ENCODE data around the gene VARS2.
"Not testable (repeated sequence)": the region's sequence is repeated elsewhere in the genome, so short reads cannot be mapped to it uniquely, and the experiment has no call there.

VARS2 gene

GRCh38 chr6:30902196-30902595, 11.8 kb upstream of the VARS2 start:
- H3K4me1 Mint-ChIP-seq (ENCODE audit: low read depth); H3K9me3 Mint-ChIP-seq (ENCODE audit: low read depth); H3K27ac Mint-ChIP-seq; H3K36me3 Mint-ChIP-seq; H3K27me3 Mint-ChIP-seq; H3K4me3 Mint-ChIP-seq: not testable (repeated sequence)

- Mint-ChIP-seq H3K9me3 (ENCODE audit: low read depth) (no peaks in the 10 kb centered on the region), H3K4me3 (no peak overlapping the region), H3K27me3 (no peaks in the 10 kb centered on the region), H3K27ac (no peak overlapping the region), H3K36me3 (peaks cover 4% of the 10 kb centered on the region), H3K4me1 (ENCODE audit: low read depth) (peaks cover 3% of the 10 kb centered on the region)
Measured at GRCh38 chr6:30902709-30903108, 11.3 kb upstream of the VARS2 start.

GRCh38 chr6:30903236-30903635, 10.8 kb upstream of the VARS2 start:
- Mint-ChIP-seq H3K27me3 (no peaks in the 10 kb centered on the region), H3K4me1 (ENCODE audit: low read depth) (peaks cover 9% of the 10 kb centered on the region), H3K36me3 (peaks cover 2% of the 10 kb centered on the region), H3K4me3 (no peak overlapping the region), H3K9me3 (ENCODE audit: low read depth) (no peaks in the 10 kb centered on the region), H3K27ac (no peak overlapping the region)

- not testable (repeated sequence) for H3K27ac Mint-ChIP-seq; H3K27me3 Mint-ChIP-seq; H3K36me3 Mint-ChIP-seq; H3K9me3 Mint-ChIP-seq (ENCODE audit: low read depth)
- peaks cover 23% of the 10 kb centered on the region for H3K4me1 Mint-ChIP-seq (ENCODE audit: low read depth)
- H3K4me3 Mint-ChIP-seq = peak overlapping the region; percentile 100
Measured at GRCh38 chr6:30907290-30907757, 6.7 kb upstream of the VARS2 start.

- Mint-ChIP-seq H3K27ac (peak within 1 kb of the TSS; percentile 92), H3K36me3 (peaks cover 6% of the 10 kb centered on the region), H3K4me3 (peak within 1 kb of the TSS; percentile 100), H3K27me3 (no peaks in the 10 kb centered on the region), H3K4me1 (ENCODE audit: low read depth) (peaks cover 26% of the 10 kb centered on the region), H3K9me3 (ENCODE audit: low read depth) (no peaks in the 10 kb centered on the region)
Measured at GRCh38 chr6:30907758-30908591, 6.1 kb upstream of the VARS2 start, which contains the start of gene GTF2H4. TSS of gene GTF2H4 (plus strand) at chr6:30908207.

GRCh38 chr6:30908700-30909099, 5.3 kb upstream of the VARS2 start:
- Mint-ChIP-seq H3K4me1 (ENCODE audit: low read depth) (peaks cover 33% of the 10 kb centered on the region), H3K4me3 (peak overlapping the region; percentile 100), H3K27ac (peak overlapping the region; percentile 92), H3K36me3 (peaks cover 6% of the 10 kb centered on the region), H3K27me3 (no peaks in the 10 kb centered on the region), H3K9me3 (ENCODE audit: low read depth) (no peaks in the 10 kb centered on the region)

GRCh38 chr6:30910473-30910872, 3.6 kb upstream of the VARS2 start:
- not testable (repeated sequence) for H3K4me3 Mint-ChIP-seq; H3K27ac Mint-ChIP-seq; H3K27me3 Mint-ChIP-seq; H3K36me3 Mint-ChIP-seq; H3K9me3 Mint-ChIP-seq (ENCODE audit: low read depth)
- peaks cover 44% of the 10 kb centered on the region for H3K4me1 Mint-ChIP-seq (ENCODE audit: low read depth)

- H3K36me3 Mint-ChIP-seq = peaks cover 16% of the 10 kb centered on the region
- no peaks in the 10 kb centered on the region for H3K9me3 Mint-ChIP-seq (ENCODE audit: low read depth)
- H3K27ac Mint-ChIP-seq = peak overlapping the region; percentile 22
- peaks cover 49% of the 10 kb centered on the region for H3K4me1 Mint-ChIP-seq (ENCODE audit: low read depth)
- H3K4me3 Mint-ChIP-seq = peak overlapping the region; percentile 95
- H3K27me3 Mint-ChIP-seq = no peaks in the 10 kb centered on the region
Measured at GRCh38 chr6:30912746-30913520, 1.1 kb upstream of the VARS2 start.

- peaks cover 16% of the 10 kb centered on the region for H3K36me3 Mint-ChIP-seq
- H3K9me3 Mint-ChIP-seq (ENCODE audit: low read depth) = no peaks in the 10 kb centered on the region
- H3K27me3 Mint-ChIP-seq = no peaks in the 10 kb centered on the region
- peaks cover 41% of the 10 kb centered on the region for H3K4me1 Mint-ChIP-seq (ENCODE audit: low read depth)
- H3K4me3 Mint-ChIP-seq = peak overlapping the region; percentile 95
- no peak overlapping the region for H3K27ac Mint-ChIP-seq
Measured at GRCh38 chr6:30913721-30914075, 340 bp upstream of the VARS2 start.

GRCh38 chr6:30914854-30915590, 984 bp downstream of the VARS2 start:
- Mint-ChIP-seq H3K9me3 (ENCODE audit: low read depth) (no peaks in the 10 kb centered on the region), H3K4me1 (ENCODE audit: low read depth) (peaks cover 36% of the 10 kb centered on the region), H3K4me3 (peak overlapping the region; percentile 95), H3K36me3 (peaks cover 18% of the 10 kb centered on the region), H3K27ac (peak overlapping the region; percentile 96), H3K27me3 (no peaks in the 10 kb centered on the region)

- peak overlapping the region; percentile 95 for H3K4me3 Mint-ChIP-seq
- peak overlapping the region; percentile 96 for H3K27ac Mint-ChIP-seq
- peaks cover 36% of the 10 kb centered on the region for H3K4me1 Mint-ChIP-seq (ENCODE audit: low read depth)
- no peaks in the 10 kb centered on the region for H3K9me3 Mint-ChIP-seq (ENCODE audit: low read depth)
- peaks cover 18% of the 10 kb centered on the region for H3K36me3 Mint-ChIP-seq
- no peaks in the 10 kb centered on the region for H3K27me3 Mint-ChIP-seq
Measured at GRCh38 chr6:30915591-30915946, 1.5 kb downstream of the VARS2 start.

- Mint-ChIP-seq H3K27me3 (no peaks in the 10 kb centered on the region), H3K36me3 (peaks cover 15% of the 10 kb centered on the region), H3K9me3 (ENCODE audit: low read depth) (no peaks in the 10 kb centered on the region), H3K4me1 (ENCODE audit: low read depth) (peaks cover 34% of the 10 kb centered on the region), H3K27ac (no peak overlapping the region), H3K4me3 (peak overlapping the region; percentile 51)
Measured at GRCh38 chr6:30917041-30917440, 3.0 kb downstream of the VARS2 start.

GRCh38 chr6:30917487-30917886, 3.4 kb downstream of the VARS2 start:
- peaks cover 15% of the 10 kb centered on the region for H3K36me3 Mint-ChIP-seq
- H3K27me3 Mint-ChIP-seq = no peaks in the 10 kb centered on the region
- peaks cover 34% of the 10 kb centered on the region for H3K4me1 Mint-ChIP-seq (ENCODE audit: low read depth)
- no peaks in the 10 kb centered on the region for H3K9me3 Mint-ChIP-seq (ENCODE audit: low read depth)
- H3K27ac Mint-ChIP-seq = no peak overlapping the region
- H3K4me3 Mint-ChIP-seq = no peak overlapping the region

- no peaks in the 10 kb centered on the region for H3K27me3 Mint-ChIP-seq
- no peak overlapping the region for H3K27ac Mint-ChIP-seq
- H3K4me3 Mint-ChIP-seq = no peak overlapping the region
Measured at GRCh38 chr6:30918670-30919069, 4.6 kb downstream of the VARS2 start.

GRCh38 chr6:30922447-30922852, 8.4 kb downstream of the VARS2 start:
- Mint-ChIP-seq H3K36me3 (peaks cover 12% of the 10 kb centered on the region), H3K4me1 (ENCODE audit: low read depth) (peaks cover 3% of the 10 kb centered on the region), H3K4me3 (no peak overlapping the region), H3K27ac (no peak overlapping the region), H3K27me3 (no peaks in the 10 kb centered on the region), H3K9me3 (ENCODE audit: low read depth) (no peaks in the 10 kb centered on the region)

More at GRCh38 chr6:30918670-30919069, 4.6 kb downstream of the VARS2 start:
- Mint-ChIP-seq H3K9me3 (ENCODE audit: low read depth) (no peaks in the 10 kb centered on the region), H3K36me3 (peaks cover 15% of the 10 kb centered on the region), H3K4me1 (ENCODE audit: low read depth) (peaks cover 25% of the 10 kb centered on the region)
